Activated naive CD8-positive, alpha-beta T cell treated with anti-CD3 and anti-CD28 coated beads, Interleukin-2, amount 10 ng/mL, durations not matched to agents 7 days and 5 days (primary cell): ENCODE results near the gene AP1G1. TPM values are rescaled to one million over a fixed set of nuclear protein-coding genes. Genes with fewer than 3 reads are reported as not detected.
A peak's percentile ranks its signal among the peaks of the same experiment; 100 is the strongest.

ENCODE experiments used
- ATAC-seq: fragments of 150-1000 bp; cut with Tn5 transposase; one replicate; pipeline ENCODE4 v1.10.0; 2021; ENCODE audit warnings: low read depth, moderate library complexity
- POLR2A ChIA-PET: fragments of 350-600 bp; sonication (Branson Sonifier 250); formaldehyde crosslinking; loops from one replicate; lab custom pipeline; 2021; ENCODE audit warnings: antibody characterized with exemption; lab: Charles Lee
- DNase-seq: peaks from one replicate; pipeline ENCODE4 v3.0.0; 2021
- H3K27ac Mint-ChIP-seq: one replicate; pipeline ENCODE4 v1.8.0; 2022; ENCODE audit warnings: mild to moderate bottlenecking, mixed read lengths
- H3K27me3 Mint-ChIP-seq: one replicate; pipeline ENCODE4 v1.8.0; 2022; ENCODE audit warnings: mild to moderate bottlenecking, moderate library complexity, mixed read lengths
- H3K36me3 Mint-ChIP-seq: one replicate; pipeline ENCODE4 v1.8.0; 2021; ENCODE audit warnings: mild to moderate bottlenecking, mixed read lengths
- H3K4me1 Mint-ChIP-seq: one replicate; pipeline ENCODE4 v1.8.0; 2021; ENCODE audit warnings: mixed read lengths
- H3K4me3 Mint-ChIP-seq: one replicate; pipeline ENCODE4 v1.8.0; 2022; ENCODE audit warnings: mild to moderate bottlenecking, moderate library complexity, mixed read lengths
- H3K9me3 Mint-ChIP-seq: one replicate; pipeline ENCODE4 v1.8.0; 2021; ENCODE audit warnings: mixed read lengths
- total RNA-seq, 2 experiments: library from RNA; stranded (reverse); gene quantifications; one replicate each; pipeline ENCODE4 v1.2.3, GENCODE V29; 2021

AP1G1 gene
- total RNA-seq, 2 experiments from 2014 or later: 86.3 to 93.2 TPM

- DNase-seq: no peak
- peaks cover 19% of the 10 kb centered on the region for H3K36me3 Mint-ChIP-seq
- H3K9me3 Mint-ChIP-seq: no peaks in the 10 kb centered on the region
- peaks cover 10% of the 10 kb centered on the region for H3K4me1 Mint-ChIP-seq
- POLR2A ChIA-PET: no interaction called here
- no peak overlapping the region for H3K27ac Mint-ChIP-seq
- H3K4me3 Mint-ChIP-seq: no peak overlapping the region
- no peak for ATAC-seq
- H3K27me3 Mint-ChIP-seq: peaks cover 7% of the 10 kb centered on the region
Observed at GRCh38 chr16:71727551-71728324, 80.9 kb downstream of the AP1G1 start.

- peaks cover 7% of the 10 kb centered on the region for H3K27me3 Mint-ChIP-seq
- POLR2A ChIA-PET: interaction anchor here (0.6 kb wide), 1 partner anchor 224 kb away, joined by 6 read pairs; no protein-coding TSS in a partner anchor
- DNase-seq (no peak), ATAC-seq (no peak)
- H3K4me1 Mint-ChIP-seq: peaks cover 17% of the 10 kb centered on the region
- no peaks in the 10 kb centered on the region for H3K9me3 Mint-ChIP-seq
- H3K27ac Mint-ChIP-seq: no peak overlapping the region
- no peak overlapping the region for H3K4me3 Mint-ChIP-seq
- peaks cover 10% of the 10 kb centered on the region for H3K36me3 Mint-ChIP-seq
Observed at GRCh38 chr16:71726476-71727315, 81.9 kb downstream of the AP1G1 start.

GRCh38 chr16:71724320-71724751 is 84.3 kb downstream of the AP1G1 start, which contains the start of gene PHLPP2:
PHLPP2 (minus strand) TSS chr16:71724701; CDS start chr16:71714795, 9,906 bp downstream.
- Mint-ChIP-seq H3K27ac (no peak within 1 kb of the TSS), H3K4me3 (peak within 1 kb of the TSS; percentile 82), H3K27me3 (peaks cover 7% of the 10 kb centered on the region), H3K36me3 (peaks cover 2% of the 10 kb centered on the region), H3K4me1 (peaks cover 18% of the 10 kb centered on the region), H3K9me3 (no peaks in the 10 kb centered on the region)
- POLR2A ChIA-PET: interaction anchor here (1.0 kb wide), 1 partner anchor 84 kb away, joined by 4 read pairs; the partner anchor contains the start of gene AP1G1
- ATAC-seq (no peak), DNase-seq (no peak)

- H3K36me3 Mint-ChIP-seq: peaks cover 2% of the 10 kb centered on the region
- peak; percentile 84 for ATAC-seq
- POLR2A ChIA-PET: interaction anchor here (1.0 kb wide), 1 partner anchor 85 kb away, joined by 4 read pairs; the partner anchor contains the start of gene AP1G1
- peaks cover 7% of the 10 kb centered on the region for H3K27me3 Mint-ChIP-seq
- H3K4me3 Mint-ChIP-seq: peak overlapping the region; percentile 82
- no peak overlapping the region for H3K27ac Mint-ChIP-seq
- H3K4me1 Mint-ChIP-seq: peaks cover 21% of the 10 kb centered on the region
- DNase-seq: peak; percentile 92
- no peaks in the 10 kb centered on the region for H3K9me3 Mint-ChIP-seq
Observed at GRCh38 chr16:71723537-71724319, 84.9 kb downstream of the AP1G1 start.

- Mint-ChIP-seq H3K9me3 (no peaks in the 10 kb centered on the region), H3K36me3 (peaks cover 2% of the 10 kb centered on the region), H3K4me3 (peak overlapping the region; percentile 97), H3K4me1 (peaks cover 22% of the 10 kb centered on the region), H3K27me3 (peaks cover 7% of the 10 kb centered on the region), H3K27ac (peak overlapping the region; percentile 79)
- peak; percentile 51 for ATAC-seq
- POLR2A ChIA-PET: interaction anchor here (1.0 kb wide), 1 partner anchor 85 kb away, joined by 4 read pairs; the partner anchor contains the start of gene AP1G1
- peak; percentile 72 for DNase-seq
Observed at GRCh38 chr16:71722801-71723536, 85.7 kb downstream of the AP1G1 start.

GRCh38 chr16:71721066-71721740 is 87.4 kb downstream of the AP1G1 start:
- Mint-ChIP-seq H3K27me3 (peaks cover 7% of the 10 kb centered on the region), H3K4me3 (no peak overlapping the region), H3K9me3 (no peaks in the 10 kb centered on the region), H3K27ac (no peak overlapping the region), H3K4me1 (peaks cover 22% of the 10 kb centered on the region), H3K36me3 (peaks cover 2% of the 10 kb centered on the region)
- ATAC-seq (no peak), DNase-seq (no peak)
- POLR2A ChIA-PET: interaction anchor here (0.7 kb wide), 1 partner anchor 92 kb away, joined by 3 read pairs; no protein-coding TSS in a partner anchor

- DNase-seq: no peak
- Mint-ChIP-seq H3K27ac (no peak overlapping the region), H3K9me3 (no peaks in the 10 kb centered on the region), H3K27me3 (no peaks in the 10 kb centered on the region), H3K4me1 (peaks cover 14% of the 10 kb centered on the region), H3K4me3 (no peak overlapping the region), H3K36me3 (peaks cover 2% of the 10 kb centered on the region)
- POLR2A ChIA-PET: no interaction called here
- no peak for ATAC-seq
Observed at GRCh38 chr16:71712501-71712900, 96.1 kb downstream of the AP1G1 start.

GRCh38 chr16:71711789-71712188 is 96.8 kb downstream of the AP1G1 start:
- Mint-ChIP-seq H3K9me3 (no peaks in the 10 kb centered on the region), H3K27me3 (no peaks in the 10 kb centered on the region), H3K4me3 (no peak overlapping the region), H3K4me1 (peaks cover 14% of the 10 kb centered on the region), H3K36me3 (peaks cover 2% of the 10 kb centered on the region), H3K27ac (no peak overlapping the region)
- POLR2A ChIA-PET: no interaction called here
- DNase-seq (no peak), ATAC-seq (no peak)

- ATAC-seq: no peak
- POLR2A ChIA-PET: no interaction called here
- Mint-ChIP-seq H3K36me3 (peaks cover 2% of the 10 kb centered on the region), H3K27ac (no peak overlapping the region), H3K4me3 (no peak overlapping the region), H3K9me3 (no peaks in the 10 kb centered on the region), H3K4me1 (peaks cover 8% of the 10 kb centered on the region), H3K27me3 (no peaks in the 10 kb centered on the region)
- no peak for DNase-seq
Observed at GRCh38 chr16:71709229-71709781, 99.3 kb downstream of the AP1G1 start.

- H3K27me3 Mint-ChIP-seq: no peaks in the 10 kb centered on the region
- H3K27ac Mint-ChIP-seq: no peak overlapping the region
- DNase-seq (no peak), ATAC-seq (no peak)
- H3K4me1 Mint-ChIP-seq: peaks cover 6% of the 10 kb centered on the region
- no peaks in the 10 kb centered on the region for H3K9me3 Mint-ChIP-seq
- H3K36me3 Mint-ChIP-seq: peaks cover 2% of the 10 kb centered on the region
- H3K4me3 Mint-ChIP-seq: no peak overlapping the region
- POLR2A ChIA-PET: no interaction called here
Observed at GRCh38 chr16:71708696-71709095, 99.9 kb downstream of the AP1G1 start.

- no peaks in the 10 kb centered on the region for H3K27me3 Mint-ChIP-seq
- DNase-seq: no peak
- POLR2A ChIA-PET: no interaction called here
- H3K4me1 Mint-ChIP-seq: peaks cover 6% of the 10 kb centered on the region
- H3K9me3 Mint-ChIP-seq: no peaks in the 10 kb centered on the region
- peaks cover 2% of the 10 kb centered on the region for H3K36me3 Mint-ChIP-seq
- no peak overlapping the region for H3K27ac Mint-ChIP-seq
- no peak for ATAC-seq
- H3K4me3 Mint-ChIP-seq: no peak overlapping the region
Observed at GRCh38 chr16:71707199-71707598, 101.4 kb downstream of the AP1G1 start.
